NOMO-1 treated with dmso at 0.1 percent for 144 hours (cell line): Measurements from ENCODE around the gene ALDOB.
"Not testable (repeated sequence)": the region's sequence is repeated elsewhere in the genome, so short reads cannot be mapped to it uniquely, and the experiment has no call there.

ENCODE experiments used
- DNase-seq: peaks from one replicate; lab custom pipeline; 2025; ENCODE audit not compliant: unreplicated experiment; lab: John Stamatoyannopoulos, UW

Gene ALDOB

DNA sequence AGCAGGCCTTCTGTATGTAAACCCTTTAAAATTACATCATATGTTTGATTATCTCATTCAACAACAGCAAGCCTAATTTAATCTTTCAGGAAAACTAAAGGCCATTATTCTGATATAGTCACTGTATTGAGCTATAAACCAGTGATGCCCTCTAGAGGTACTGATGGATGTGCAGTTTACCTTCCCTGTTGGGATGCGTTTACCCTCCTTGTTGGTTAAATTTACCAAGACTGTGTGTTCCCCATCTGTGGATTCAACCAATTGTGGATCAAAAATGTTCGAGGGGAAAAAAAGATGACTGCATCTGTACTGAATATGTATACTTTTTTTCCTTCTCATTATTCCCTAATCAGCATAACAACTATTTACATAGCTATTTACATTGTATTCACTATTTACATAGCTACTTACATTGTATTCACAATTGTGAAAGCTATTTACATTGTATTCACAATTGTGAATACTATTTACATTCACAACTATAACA, 47.0 kb downstream of the ALDOB start:
- DNase-seq: no peak

DNA sequence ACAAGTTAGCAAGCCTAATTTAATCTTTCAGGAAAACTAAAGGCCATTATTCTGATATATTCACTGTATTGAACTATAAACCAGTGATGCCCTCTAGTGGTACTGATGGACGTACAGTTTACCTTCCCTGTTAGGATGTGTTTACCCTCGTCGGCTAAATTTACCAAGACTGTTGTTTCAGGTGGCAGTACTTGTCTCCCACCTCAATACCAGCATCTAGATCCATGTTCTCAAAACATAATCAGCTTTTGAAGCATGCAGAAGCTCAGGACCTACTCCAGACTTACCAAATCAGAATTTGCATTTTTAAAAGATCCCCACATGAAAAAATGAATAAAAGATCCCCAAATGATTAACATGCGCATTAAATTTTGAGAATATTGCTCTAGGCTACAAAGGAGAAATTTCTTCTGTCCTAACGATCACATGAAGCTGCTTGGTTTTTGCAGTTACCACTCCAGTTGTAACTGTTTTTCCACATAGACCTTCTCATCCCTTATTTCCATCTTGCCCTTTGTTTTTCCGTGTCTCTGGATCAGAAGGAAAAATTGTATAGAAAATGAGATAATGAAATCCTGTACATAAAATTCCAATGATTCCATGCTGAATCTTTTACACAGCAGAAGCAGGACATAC, 47.6 kb downstream of the ALDOB start:
- DNase-seq: no peak

DNA sequence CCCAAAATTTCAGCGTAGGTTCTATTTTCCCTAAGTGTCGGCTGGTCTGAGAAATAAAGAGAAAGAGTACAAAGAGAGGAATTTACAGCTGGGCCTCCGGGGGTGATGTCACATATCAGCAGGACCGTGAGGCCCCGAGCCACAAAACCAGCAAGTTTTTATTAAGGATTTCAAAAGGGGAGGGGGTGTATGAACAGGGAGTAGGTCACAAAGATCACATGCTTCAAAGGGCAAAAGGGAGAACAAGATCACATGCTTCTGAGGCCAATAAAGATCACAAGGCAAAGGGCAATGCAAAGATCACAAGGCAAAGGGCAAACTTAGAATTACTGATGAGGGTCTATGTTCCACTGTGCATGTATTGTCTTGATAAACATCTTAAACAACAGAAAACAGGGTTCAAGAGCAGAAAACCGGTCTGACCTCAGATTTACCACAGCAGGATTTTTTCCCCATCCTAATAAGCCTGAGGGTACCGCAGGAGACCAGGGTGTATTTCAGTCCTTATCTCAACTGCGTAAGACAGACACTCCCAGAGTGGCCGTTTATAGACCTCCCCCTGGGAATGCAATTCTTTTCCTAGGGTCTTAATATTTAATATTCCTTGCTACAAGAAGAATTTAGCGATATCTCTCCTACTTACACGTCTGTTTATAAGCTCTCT, 50.6 kb downstream of the ALDOB start, which contains the start of gene BAAT:
TSS of gene BAAT (minus strand) at position 134 of the 664 bp plus-strand sequence. CDS start 13,602 bp downstream, outside the sequence.
- not testable (repeated sequence) for DNase-seq

DNA sequence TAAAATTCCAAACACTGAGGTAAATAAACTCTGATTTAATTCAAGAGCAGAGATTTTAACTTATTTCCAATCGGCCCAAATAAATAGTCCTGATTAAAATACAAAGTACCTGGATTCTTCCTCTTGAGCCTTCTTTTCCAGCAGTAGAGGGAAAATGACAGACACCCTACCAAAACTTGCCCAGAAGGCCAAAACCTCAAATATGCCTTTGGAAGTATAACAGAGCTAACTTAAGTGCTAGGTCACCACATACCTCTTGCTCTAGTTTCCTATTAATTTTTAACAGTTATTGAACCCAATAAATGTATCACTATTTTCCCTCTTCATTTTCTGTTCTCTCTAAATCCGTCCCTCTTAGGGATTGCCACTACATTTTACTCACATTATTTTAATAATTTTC, 52.2 kb downstream of the ALDOB start:
- no peak for DNase-seq

DNA sequence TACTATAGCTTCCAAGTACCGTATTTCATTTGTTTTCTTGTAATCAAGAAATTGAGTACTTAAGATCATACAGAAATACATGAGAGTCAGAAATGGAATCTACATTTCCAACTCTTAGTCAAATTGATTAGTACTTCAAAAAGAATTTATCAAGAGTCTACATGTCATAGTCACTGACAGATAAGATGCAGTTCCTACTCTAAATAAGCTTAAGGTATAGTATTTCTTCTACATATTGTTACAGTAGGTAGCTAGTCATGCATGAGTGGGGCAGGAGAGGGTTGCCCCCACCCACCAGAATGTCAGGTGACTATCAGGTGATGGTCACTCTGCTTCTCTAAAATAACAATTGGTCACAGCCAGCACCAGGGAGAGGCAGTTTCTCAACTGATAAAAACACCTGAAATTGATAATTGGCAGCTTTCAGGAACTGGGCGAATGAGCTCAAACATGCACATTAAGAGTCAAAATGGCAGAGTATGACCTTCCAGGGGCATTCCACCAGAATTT, 53.7 kb downstream of the ALDOB start:
- no peak for DNase-seq

DNA sequence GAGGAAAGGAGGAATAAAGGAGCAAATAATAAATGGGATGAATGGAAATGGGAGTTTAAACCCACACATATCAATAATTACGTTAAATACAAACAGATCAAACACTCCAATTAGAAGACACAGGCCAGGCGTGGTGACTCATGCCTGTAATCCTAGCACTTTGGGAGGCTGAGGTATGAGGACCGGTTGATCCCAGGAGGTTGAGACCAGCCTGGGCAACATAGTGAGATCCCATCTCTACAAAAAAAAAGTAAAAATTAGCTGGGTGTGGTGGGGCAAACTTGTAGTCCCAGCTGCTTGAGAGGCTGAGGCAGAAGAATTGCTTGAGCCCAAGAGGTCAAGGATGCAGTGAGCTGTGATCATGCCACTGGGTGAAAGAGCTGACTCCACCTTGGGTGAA, 54.5 kb downstream of the ALDOB start:
- DNase-seq: no peak

DNA sequence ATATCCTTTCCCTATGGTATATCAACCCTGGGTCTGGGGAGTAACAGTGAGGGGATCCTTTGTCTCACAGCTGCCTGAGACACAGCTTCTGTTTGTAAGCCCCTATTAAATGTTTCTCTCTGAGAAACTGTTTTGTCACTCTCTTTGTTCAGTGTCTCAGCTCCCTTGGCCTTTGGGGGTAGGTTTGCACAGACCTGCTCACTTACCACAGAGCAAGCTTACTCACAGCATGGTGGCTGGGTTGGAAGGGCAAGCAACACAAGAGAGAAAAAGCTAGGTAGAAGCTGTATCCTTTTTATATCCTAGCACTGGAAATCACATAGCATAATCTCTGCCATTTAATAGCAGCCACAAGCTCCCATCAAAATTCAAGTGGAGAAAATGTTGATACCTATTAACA, 55.3 kb downstream of the ALDOB start:
- no peak for DNase-seq

DNA sequence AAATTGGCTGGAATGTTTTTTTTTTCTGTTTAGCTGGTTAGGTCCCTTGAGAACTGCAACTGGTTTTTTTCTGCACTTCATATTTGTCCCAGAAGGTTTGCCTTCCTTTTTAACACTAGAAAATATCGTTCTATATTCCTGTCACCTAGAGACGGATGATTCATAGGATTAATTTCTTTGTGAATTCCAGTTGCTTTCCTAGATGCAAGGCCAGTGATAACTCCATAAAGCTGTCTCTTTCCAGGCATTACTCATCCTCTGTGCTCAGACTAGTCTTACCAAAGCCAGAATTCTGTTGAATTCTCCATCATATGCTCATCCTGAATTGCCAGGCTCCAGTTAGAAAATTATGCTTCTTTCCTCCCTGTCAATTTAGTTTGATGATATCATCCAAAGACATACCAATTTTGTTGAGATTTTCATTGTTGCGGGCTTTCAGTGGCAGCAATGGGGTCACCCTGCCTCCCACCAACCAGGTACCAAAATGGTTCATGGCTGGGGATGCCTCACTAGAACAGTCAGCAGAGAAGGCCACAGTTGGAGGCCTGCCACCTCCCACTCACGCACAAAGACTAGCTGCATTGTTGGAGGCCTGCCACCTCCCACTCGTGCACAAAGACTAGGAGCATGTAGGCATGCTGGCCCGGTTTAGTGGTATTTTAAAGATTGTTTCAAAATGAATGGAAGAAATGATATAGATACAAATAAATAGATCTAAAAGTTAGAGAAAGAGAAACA, 59.3 kb downstream of the ALDOB start:
- DNase-seq: no peak

DNA sequence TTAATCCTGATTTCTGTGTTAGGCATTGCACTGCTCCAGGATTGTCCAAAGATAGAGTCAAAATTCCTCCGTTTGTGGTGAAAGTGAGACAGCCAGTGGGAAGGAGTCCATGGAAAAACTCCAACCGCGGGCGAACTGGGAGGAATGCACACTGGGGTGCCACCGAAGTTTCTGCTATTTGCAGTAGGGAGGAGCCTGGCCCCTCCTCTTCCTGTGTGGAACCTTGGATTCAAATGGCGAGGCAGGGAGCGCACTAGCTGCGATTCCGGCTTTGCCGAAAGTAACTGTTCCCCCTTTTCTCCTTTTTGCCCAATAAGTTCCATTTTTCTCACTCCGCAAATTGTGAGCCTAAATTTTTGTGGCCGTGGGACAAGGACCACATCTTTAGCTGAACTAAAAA, 60.0 kb downstream of the ALDOB start:
- no peak for DNase-seq

DNA sequence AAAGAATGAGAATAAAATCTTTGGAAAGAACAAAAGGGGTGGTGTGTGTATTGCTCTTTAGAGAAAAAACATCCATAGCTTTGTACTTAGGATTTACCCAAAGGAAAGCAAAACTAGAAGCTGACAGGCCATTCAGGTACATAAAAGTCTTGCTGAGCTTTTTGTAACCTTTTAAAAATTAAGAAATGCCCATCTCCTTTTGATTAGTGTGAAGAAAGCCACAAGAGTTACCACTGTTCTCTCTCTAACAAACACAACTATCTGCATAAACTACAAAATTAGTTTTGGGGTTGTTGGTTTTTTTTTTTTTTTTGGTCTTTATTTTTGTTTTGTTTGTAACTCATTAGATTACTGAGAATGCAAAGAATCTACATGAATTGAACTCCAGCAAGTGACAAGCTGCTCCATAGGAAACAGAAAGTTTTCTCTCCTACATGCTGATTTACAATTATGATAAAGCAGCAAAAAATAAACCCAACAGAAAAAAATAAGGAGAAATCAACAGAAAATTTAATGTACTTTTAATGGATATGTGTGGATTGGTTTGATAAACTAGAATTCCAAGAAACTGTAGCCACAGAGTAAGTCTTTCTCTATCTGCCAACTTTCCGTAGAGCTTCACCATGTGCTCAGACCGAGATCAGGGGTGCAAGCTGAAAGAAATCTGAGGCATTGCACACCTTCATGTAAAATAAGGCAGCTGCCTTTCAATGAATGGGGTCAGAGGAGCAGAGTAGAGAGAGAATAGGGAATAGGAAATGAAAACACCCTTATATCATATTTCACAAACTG, 63.1 kb downstream of the ALDOB start:
- no peak for DNase-seq

DNA sequence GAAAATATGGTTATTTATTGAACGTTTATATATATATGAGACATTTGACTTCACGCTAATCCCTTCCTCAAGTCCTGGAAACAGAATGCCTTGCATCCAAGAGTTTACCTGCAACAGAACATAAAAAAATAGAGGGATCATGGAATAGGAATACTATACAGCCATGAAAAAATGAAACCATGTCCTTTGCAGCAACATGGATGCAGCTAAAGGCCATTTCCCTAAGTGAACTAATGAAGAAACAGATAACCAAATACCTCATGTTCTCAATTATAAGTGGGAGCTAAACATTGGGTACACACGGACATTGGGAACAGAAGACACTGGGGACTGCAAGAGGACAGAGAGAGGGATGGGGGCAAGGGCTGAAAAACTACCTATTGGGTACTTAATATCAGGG, 63.8 kb downstream of the ALDOB start:
- DNase-seq: no peak
